Measurements from ENCODE around the gene ITGA11.

Gene ITGA11

GRCh38 chr15:68431792-68432401, at the start of gene ITGA11:
TSS of gene ITGA11 (minus strand) at chr15:68432163. CDS start at chr15:68432066, 97 bp downstream.
- peak; percentile 13 for ATAC-seq
- Mint-ChIP-seq H3K27ac (no peak within 1 kb of the TSS), H3K27me3 (peaks cover 53% of the 10 kb centered on the region), H3K4me3 (peak within 1 kb of the TSS; percentile 32), H3K4me1 (peaks cover 12% of the 10 kb centered on the region), H3K36me3 (no peaks in the 10 kb centered on the region), H3K9me3 (no peaks in the 10 kb centered on the region)

- H3K27me3 Mint-ChIP-seq, result peaks cover 48% of the 10 kb centered on the region
- no peaks in the 10 kb centered on the region for H3K36me3 Mint-ChIP-seq
- H3K27ac Mint-ChIP-seq, result no peak overlapping the region
- H3K4me3 Mint-ChIP-seq, result no peak overlapping the region
- ATAC-seq, result no peak
- H3K4me1 Mint-ChIP-seq, result peaks cover 7% of the 10 kb centered on the region
- H3K9me3 Mint-ChIP-seq, result no peaks in the 10 kb centered on the region
Measured at GRCh38 chr15:68481321-68481720, 49.4 kb upstream of the ITGA11 start.

DNA sequence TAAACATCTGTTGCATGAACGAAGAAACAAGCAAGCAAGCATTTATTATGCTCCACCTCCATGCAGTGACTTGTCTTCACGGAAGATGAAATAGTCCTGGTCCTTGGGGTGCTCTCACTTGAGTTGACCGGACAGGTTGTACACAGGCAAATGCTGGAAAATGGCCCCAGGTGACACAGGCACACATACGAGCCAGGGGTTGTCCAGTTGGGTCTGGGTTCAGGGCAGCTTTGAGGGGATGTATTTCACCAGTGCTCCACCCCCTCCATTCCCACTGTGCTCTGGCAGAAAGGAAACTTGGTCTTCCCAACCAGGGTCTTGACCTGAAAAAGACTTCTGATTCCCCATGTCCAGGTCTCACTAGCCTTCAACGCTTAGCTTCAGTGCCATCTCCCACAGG, 48.3 kb upstream of the ITGA11 start:
- no peak for ATAC-seq
- Mint-ChIP-seq H3K36me3 (no peaks in the 10 kb centered on the region), H3K27me3 (peaks cover 50% of the 10 kb centered on the region), H3K4me3 (no peak overlapping the region), H3K27ac (no peak overlapping the region), H3K4me1 (peaks cover 7% of the 10 kb centered on the region), H3K9me3 (no peaks in the 10 kb centered on the region)

DNA sequence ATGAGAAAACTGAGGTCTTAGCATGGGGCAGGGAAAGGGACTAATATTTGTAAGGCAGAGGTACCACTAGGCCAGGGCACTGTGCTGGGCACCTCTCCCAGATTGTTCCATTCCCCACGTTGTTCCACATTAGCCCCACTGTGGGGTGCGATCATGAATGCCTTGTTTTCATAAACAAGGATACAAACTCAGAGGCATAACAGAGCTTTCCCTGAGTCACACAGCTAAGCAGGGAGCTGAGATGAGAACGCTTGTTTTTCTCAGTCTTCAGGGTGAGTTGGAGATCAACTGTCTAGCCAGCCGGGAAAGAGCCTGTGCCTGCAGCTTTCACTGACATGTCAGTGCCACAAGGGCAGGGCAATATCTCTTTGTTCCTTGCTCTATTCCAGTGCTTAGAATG, 47.9 kb upstream of the ITGA11 start:
- no peaks in the 10 kb centered on the region for H3K9me3 Mint-ChIP-seq
- H3K36me3 Mint-ChIP-seq, result no peaks in the 10 kb centered on the region
- H3K27me3 Mint-ChIP-seq, result peaks cover 48% of the 10 kb centered on the region
- no peak overlapping the region for H3K27ac Mint-ChIP-seq
- ATAC-seq, result no peak
- peaks cover 7% of the 10 kb centered on the region for H3K4me1 Mint-ChIP-seq
- no peak overlapping the region for H3K4me3 Mint-ChIP-seq

GRCh38 chr15:68479406-68479805, 47.4 kb upstream of the ITGA11 start:
- H3K27ac Mint-ChIP-seq, result no peak overlapping the region
- H3K9me3 Mint-ChIP-seq, result no peaks in the 10 kb centered on the region
- peaks cover 6% of the 10 kb centered on the region for H3K4me1 Mint-ChIP-seq
- peaks cover 43% of the 10 kb centered on the region for H3K27me3 Mint-ChIP-seq
- no peak for ATAC-seq
- H3K36me3 Mint-ChIP-seq, result no peaks in the 10 kb centered on the region
- H3K4me3 Mint-ChIP-seq, result no peak overlapping the region

DNA sequence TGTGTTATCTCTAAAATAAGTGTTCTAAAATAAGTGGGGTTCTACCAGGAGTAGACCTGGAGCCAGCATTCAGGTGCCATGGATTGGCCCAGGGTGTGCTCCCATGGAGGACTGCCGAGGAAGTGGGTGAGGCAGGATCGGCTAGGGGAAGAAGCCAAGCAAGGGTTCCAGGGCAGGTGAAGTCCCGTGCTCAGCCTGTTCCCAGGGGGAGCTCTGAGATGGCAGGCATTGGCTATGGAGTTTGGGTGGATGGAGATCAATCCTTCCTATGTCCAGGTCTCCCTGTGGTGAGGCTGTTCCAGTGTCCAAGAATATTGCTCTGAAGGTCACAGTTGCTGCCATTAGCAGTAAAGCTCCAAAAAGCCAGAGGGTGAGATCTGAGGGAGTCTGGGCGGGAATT, 46.9 kb upstream of the ITGA11 start:
- peaks cover 43% of the 10 kb centered on the region for H3K27me3 Mint-ChIP-seq

GRCh38 chr15:68475449-68475848, 43.5 kb upstream of the ITGA11 start:
- H3K27me3 Mint-ChIP-seq, result peaks cover 30% of the 10 kb centered on the region
- no peak for ATAC-seq
- H3K4me3 Mint-ChIP-seq, result no peak overlapping the region
- H3K36me3 Mint-ChIP-seq, result no peaks in the 10 kb centered on the region
- H3K27ac Mint-ChIP-seq, result no peak overlapping the region
- H3K9me3 Mint-ChIP-seq, result no peaks in the 10 kb centered on the region
- H3K4me1 Mint-ChIP-seq, result no peaks in the 10 kb centered on the region

More for the DNA sequence above, 46.9 kb upstream of the ITGA11 start:
- ATAC-seq, result no peak
- H3K9me3 Mint-ChIP-seq, result no peaks in the 10 kb centered on the region
- H3K4me1 Mint-ChIP-seq, result no peaks in the 10 kb centered on the region
- no peak overlapping the region for H3K4me3 Mint-ChIP-seq
- no peaks in the 10 kb centered on the region for H3K36me3 Mint-ChIP-seq
- H3K27ac Mint-ChIP-seq, result no peak overlapping the region

- no peak overlapping the region for H3K4me3 Mint-ChIP-seq
- no peak for ATAC-seq
Measured at GRCh38 chr15:68471541-68471940, 39.6 kb upstream of the ITGA11 start.

GRCh38 chr15:68470976-68471375, 39.0 kb upstream of the ITGA11 start:
- no peaks in the 10 kb centered on the region for H3K9me3 Mint-ChIP-seq
- no peaks in the 10 kb centered on the region for H3K4me1 Mint-ChIP-seq
- no peak for ATAC-seq
- H3K27me3 Mint-ChIP-seq, result peaks cover 36% of the 10 kb centered on the region
- no peak overlapping the region for H3K4me3 Mint-ChIP-seq
- no peak overlapping the region for H3K27ac Mint-ChIP-seq
- no peaks in the 10 kb centered on the region for H3K36me3 Mint-ChIP-seq

More at GRCh38 chr15:68471541-68471940, 39.6 kb upstream of the ITGA11 start:
- H3K36me3 Mint-ChIP-seq, result no peaks in the 10 kb centered on the region
- H3K4me1 Mint-ChIP-seq, result no peaks in the 10 kb centered on the region
- H3K27me3 Mint-ChIP-seq, result peaks cover 38% of the 10 kb centered on the region
- no peak overlapping the region for H3K27ac Mint-ChIP-seq
- H3K9me3 Mint-ChIP-seq, result no peaks in the 10 kb centered on the region

DNA sequence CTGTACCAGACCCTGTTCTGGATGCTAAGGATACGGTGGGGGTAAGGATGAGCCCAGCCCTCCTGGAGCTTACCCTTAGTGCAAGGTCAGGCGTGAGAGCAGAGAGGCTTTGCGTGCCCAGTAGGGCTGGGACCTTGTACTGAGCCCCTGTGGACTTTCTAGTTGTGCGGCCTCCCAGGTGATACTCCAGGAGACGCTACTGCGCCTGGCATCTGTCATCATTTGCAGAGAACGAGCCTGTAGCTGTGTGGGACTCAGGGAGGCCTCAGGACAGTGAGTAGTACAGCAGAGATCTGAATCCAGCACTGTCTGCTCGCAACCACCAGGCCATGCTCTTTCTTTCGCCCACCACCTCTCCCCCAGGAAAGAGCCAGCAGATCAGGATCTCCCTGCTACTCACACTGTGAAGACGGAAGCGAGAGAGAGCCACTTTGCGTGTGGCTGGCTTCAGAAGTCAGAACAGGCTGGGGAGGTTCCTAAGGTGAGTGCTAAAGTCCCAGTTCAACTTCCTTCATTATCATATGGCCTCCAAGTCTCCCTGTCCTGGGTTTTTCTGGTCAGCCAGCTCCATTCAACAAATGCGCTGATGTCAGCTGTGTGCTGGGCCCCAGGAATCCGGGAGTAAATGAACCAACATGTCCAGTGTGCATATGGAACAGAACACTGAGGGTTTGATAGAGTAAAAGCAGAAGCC, 38.2 kb upstream of the ITGA11 start:
- Mint-ChIP-seq H3K36me3 (no peaks in the 10 kb centered on the region), H3K27ac (no peak overlapping the region), H3K4me3 (no peak overlapping the region), H3K9me3 (no peaks in the 10 kb centered on the region), H3K4me1 (no peaks in the 10 kb centered on the region), H3K27me3 (peaks cover 36% of the 10 kb centered on the region)
- peak; percentile 18 for ATAC-seq

DNA sequence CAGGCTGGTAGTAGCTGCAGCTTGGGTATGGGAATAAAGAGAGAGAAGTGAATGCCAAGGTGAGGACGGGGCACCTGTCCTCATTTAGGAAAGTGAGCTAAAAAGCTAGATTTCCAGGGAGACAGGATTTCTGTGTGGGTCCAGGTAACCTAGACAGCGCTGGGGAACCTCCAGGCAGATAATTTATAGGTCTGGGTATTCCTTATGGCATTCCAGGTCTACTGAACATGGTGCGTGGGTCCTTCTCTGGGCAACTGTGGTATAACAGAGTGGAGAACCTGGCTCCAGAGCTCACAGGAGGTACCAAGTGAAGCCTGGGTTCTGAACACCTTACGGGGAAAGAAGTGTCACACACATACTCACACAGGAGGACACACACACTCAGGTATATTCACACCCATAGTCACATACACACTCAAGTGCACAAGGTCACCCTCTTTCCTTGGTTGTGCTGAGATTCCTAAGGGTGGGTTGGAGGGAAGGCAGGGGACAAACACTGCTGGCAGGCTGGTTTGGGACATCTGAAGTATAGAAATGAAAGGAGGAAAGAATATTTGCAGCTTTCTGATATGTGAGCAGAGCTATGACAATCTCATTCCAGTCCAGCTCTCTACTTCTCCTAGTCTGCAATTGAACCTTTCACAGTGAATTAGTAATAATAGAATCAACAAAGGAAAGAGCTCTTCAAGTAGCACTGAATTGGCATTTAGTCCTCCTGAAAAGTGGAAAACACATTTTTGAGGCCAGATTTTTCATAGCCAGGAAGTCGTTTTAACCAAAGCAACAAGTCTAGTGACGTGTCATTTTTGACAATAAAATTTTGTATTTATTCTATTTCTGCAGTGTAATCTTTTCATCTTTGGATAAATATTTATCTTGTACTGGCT, 37.4 kb upstream of the ITGA11 start:
- H3K36me3 Mint-ChIP-seq, result no peaks in the 10 kb centered on the region
- no peak for ATAC-seq
- no peak overlapping the region for H3K27ac Mint-ChIP-seq

DNA sequence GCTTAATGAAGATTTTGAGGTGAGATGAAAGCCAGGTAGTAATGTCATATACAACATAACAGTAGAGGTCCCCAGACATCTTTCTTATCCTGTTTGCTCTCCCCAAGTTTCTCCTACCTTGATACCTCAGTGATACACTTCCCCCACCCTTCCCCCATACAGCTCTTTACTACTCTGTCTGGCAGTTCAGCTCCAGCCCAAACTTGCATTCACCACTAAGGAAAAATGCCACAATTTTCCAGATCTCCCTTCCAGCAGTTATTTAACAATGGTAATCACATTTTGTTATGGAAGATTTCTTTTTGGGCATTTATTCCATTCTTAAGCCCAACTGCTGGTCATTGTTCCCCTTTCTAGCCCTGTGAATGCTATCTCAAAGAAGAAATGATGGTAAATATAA, 34.9 kb upstream of the ITGA11 start:
- H3K27me3 Mint-ChIP-seq, result peaks cover 29% of the 10 kb centered on the region
- no peak for ATAC-seq
- no peaks in the 10 kb centered on the region for H3K9me3 Mint-ChIP-seq
- no peak overlapping the region for H3K27ac Mint-ChIP-seq
- H3K4me3 Mint-ChIP-seq, result no peak overlapping the region
- no peaks in the 10 kb centered on the region for H3K36me3 Mint-ChIP-seq
- no peaks in the 10 kb centered on the region for H3K4me1 Mint-ChIP-seq

More for the DNA sequence above, 37.4 kb upstream of the ITGA11 start:
- H3K9me3 Mint-ChIP-seq, result no peaks in the 10 kb centered on the region
- peaks cover 39% of the 10 kb centered on the region for H3K27me3 Mint-ChIP-seq
- no peaks in the 10 kb centered on the region for H3K4me1 Mint-ChIP-seq
- H3K4me3 Mint-ChIP-seq, result no peak overlapping the region

DNA sequence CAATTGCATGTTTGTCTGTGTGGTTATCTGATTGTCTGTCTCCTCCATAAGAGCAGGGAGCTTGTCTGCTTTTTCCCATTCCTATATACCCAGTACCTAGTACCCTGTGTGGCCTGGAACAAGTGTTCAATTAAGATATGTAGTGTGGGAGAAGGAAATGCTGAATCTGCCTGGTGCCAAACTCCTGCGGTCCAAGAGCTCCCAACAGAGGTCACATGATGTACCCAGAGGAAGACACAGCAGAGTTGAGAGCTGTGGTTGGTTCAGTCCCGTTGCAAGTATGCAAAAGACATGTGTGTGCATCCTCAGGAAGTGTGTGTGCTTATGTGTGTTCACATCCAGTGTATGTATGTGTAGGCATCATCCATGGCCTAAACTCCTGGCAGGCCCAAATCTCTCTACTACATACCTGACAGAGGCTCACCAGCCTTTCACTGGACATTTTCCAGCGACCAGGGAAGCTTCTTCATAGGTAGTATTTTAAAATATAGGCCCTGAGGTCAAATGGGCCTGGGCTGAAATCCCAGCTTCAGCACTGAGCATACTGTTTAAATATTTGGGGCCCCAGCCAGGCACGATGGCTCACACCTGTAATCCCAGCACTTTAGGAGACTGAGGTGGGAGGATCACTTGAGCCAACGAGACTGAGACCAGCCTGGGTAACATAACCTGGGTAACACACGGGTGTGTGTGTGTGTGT, 34.0 kb upstream of the ITGA11 start:
- H3K4me1 Mint-ChIP-seq, result no peaks in the 10 kb centered on the region
- no peak overlapping the region for H3K27ac Mint-ChIP-seq
- H3K9me3 Mint-ChIP-seq, result no peaks in the 10 kb centered on the region
- peaks cover 29% of the 10 kb centered on the region for H3K27me3 Mint-ChIP-seq
- H3K36me3 Mint-ChIP-seq, result no peaks in the 10 kb centered on the region
- no peak overlapping the region for H3K4me3 Mint-ChIP-seq
- no peak for ATAC-seq

DNA sequence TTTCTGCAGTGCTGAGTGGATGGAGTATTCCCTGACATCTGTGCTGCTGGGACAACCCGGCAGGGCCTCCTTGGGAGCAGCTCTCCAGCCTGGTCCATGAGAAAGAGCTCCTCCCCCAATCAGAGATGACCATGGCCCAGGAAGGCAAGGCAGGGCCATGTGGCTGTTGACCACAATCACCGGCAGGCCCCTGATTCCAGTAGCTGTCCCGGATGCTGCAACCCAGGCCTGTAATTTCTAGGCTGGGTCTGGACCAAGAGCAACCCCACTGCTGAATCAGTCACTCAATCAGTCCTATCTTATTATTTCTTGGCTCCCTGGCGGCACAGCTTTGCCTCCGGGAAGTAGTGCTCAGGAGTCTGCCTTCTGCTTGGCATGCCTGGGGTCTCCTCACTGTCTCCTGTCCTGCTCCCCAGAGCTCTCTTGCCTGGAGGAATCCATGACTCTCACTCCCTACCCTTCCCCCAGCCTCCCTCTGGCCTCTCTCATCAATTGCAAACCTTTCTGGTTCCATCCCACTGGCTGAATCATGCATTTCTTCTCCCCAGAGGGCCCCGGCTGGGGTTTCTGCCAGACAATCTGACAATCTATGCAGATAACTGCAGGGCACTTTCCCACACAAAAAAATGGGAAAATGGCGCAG, 32.6 kb upstream of the ITGA11 start:
- H3K27me3 Mint-ChIP-seq, result peaks cover 43% of the 10 kb centered on the region
- no peaks in the 10 kb centered on the region for H3K4me1 Mint-ChIP-seq
- H3K4me3 Mint-ChIP-seq, result no peak overlapping the region
- no peak for ATAC-seq
- H3K9me3 Mint-ChIP-seq, result peaks cover 7% of the 10 kb centered on the region
- H3K27ac Mint-ChIP-seq, result no peak overlapping the region
- no peaks in the 10 kb centered on the region for H3K36me3 Mint-ChIP-seq

- ATAC-seq, result no peak
- Mint-ChIP-seq H3K36me3 (no peaks in the 10 kb centered on the region), H3K4me1 (no peaks in the 10 kb centered on the region), H3K27ac (no peak overlapping the region), H3K9me3 (peaks cover 7% of the 10 kb centered on the region), H3K4me3 (no peak overlapping the region), H3K27me3 (peaks cover 44% of the 10 kb centered on the region)
Measured at GRCh38 chr15:68463996-68464395, 32.0 kb upstream of the ITGA11 start.
